Activated T-helper 1 cell treated with anti-CD3 and anti-CD28 coated beads, Interleukin-2, amount 50 U/mL, for 16 hours (primary cell): Measurements from ENCODE around the gene DRD3.
A peak's percentile ranks its signal among the peaks of the same experiment; 100 is the strongest.

Experiments
- DNase-seq, 2 donors: peaks; one replicate each; pipeline ENCODE4 v3.0.0-alpha.2; 2020; ENCODE audit warnings: low read depth in 1 of 2, low spot score in 1 of 2

DRD3 gene

GRCh38 chr3:114178770-114179368 is at the start of gene DRD3:
TSS of gene DRD3 (minus strand) at chr3:114179052. CDS start at chr3:114171992, 7,060 bp downstream.
- DNase-seq: no peak

DNA sequence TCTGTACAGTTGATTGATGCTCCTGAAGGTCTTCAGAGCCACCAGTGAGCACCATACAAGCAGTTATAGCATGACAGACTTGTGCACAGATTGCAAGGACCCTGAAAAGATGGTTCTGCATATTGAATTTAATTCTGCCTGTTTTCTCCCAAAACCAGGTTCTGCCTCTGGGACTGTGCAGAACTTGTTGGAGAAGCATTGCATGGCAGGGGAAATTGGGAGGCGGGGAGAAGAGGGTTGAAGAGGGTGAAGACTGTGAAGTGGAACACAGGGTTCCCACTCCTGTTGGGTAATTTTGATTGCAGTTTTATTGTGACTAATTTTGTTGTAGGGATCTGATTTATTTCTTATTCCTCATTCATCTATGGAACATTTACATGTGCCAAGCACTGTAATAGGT is 48.2 kb upstream of the DRD3 start:
- DNase-seq: no peak

DNA sequence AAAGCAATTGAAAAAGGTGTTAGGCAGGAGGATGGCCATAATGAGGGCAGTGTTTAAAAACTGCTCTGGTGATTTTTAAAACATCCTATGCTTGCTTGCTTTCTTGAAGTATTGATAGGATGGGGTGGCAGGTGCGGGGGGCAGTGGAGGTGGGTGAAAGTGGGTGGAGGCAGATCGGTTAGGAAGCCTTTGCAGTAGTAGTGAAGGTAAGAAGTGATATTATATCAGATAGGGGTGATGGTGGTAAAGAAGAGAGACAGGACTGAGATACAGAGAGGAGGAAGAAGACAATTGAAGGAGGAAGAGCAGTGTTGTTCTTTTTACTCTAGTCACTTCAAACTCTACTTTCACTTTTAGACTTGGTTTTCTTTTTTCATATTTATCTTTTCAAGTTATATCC is 47.5 kb upstream of the DRD3 start:
- no peak for DNase-seq

- DNase-seq: no peak
These were observed 44.3 kb upstream of the DRD3 start for GRCh38 chr3:114223143-114223542.

- no peak for DNase-seq
These were observed 43.0 kb upstream of the DRD3 start for GRCh38 chr3:114221881-114222264.

DNA sequence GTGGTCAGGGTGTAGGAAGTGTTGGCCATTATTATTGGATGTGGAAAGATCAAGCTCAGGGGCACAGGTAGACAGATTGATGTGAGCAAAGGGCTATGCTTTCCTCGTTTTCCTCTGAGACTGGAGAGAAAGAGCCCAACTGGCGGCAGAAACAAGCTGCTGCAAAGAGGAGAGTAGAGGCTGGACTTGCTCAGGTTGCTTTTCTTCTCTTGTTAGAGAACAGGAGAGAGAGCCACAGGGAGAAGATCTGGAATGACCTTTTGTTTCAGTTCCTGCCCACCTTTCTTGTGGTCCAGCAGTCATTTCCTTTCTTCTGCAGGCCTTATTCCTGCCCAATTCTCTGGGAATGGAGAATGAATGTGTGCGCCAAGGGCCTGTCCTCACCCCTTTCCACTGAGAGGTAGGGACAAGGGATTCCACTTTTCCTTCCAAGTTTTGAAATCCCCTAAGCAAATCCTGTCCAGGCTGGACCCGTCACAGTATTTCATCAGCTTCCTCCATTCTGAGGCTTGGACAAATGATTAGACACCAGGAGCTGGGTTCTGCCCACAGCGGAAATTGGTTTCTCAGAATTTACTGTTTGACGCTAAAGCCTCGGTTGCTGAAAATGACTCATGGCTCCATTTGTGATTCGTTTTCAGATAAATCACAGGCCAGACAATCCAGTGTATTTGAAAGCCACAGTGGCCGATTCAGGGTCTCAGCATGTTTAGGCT is 42.5 kb upstream of the DRD3 start:
- peak in 1 of 2 donors; percentile 40 for DNase-seq

GRCh38 chr3:114219741-114220140 is 40.9 kb upstream of the DRD3 start:
- DNase-seq: no peak

DNA sequence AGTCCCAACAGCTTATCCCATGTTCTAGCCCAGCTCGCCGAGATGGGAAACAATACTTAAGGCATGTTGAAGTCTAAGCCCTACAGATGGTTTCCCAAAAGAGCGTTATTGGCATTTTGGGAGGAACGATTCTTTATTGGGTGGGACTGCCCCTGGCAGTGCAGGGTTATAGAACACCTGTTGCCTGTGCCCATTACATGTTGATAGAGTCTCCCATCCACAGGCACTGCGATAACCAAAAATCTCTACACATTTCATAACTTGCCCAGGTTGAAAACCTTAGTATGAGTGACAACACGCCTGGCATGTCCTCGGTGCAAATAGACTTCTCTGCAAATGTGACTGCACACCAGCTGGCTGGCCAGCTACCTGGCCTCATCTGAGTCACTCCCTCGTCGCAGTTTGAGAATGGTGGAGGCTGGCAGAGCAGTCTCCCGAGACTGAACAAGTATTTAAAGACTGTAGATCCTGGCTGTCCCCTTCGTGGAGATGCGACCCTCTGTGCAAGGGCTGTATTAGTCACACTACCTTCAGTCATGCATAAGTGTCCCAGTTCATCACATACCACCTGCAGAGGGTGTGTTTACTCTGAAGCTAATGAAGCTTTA is 39.8 kb upstream of the DRD3 start:
- DNase-seq: no peak

GRCh38 chr3:114218006-114218405 is 39.2 kb upstream of the DRD3 start:
- no peak for DNase-seq

GRCh38 chr3:114217266-114217665 is 38.4 kb upstream of the DRD3 start:
- no peak for DNase-seq

GRCh38 chr3:114216186-114216970 is 37.5 kb upstream of the DRD3 start:
- no peak for DNase-seq

- no peak for DNase-seq
These were observed 35.9 kb upstream of the DRD3 start for GRCh38 chr3:114214542-114215341.

DNA sequence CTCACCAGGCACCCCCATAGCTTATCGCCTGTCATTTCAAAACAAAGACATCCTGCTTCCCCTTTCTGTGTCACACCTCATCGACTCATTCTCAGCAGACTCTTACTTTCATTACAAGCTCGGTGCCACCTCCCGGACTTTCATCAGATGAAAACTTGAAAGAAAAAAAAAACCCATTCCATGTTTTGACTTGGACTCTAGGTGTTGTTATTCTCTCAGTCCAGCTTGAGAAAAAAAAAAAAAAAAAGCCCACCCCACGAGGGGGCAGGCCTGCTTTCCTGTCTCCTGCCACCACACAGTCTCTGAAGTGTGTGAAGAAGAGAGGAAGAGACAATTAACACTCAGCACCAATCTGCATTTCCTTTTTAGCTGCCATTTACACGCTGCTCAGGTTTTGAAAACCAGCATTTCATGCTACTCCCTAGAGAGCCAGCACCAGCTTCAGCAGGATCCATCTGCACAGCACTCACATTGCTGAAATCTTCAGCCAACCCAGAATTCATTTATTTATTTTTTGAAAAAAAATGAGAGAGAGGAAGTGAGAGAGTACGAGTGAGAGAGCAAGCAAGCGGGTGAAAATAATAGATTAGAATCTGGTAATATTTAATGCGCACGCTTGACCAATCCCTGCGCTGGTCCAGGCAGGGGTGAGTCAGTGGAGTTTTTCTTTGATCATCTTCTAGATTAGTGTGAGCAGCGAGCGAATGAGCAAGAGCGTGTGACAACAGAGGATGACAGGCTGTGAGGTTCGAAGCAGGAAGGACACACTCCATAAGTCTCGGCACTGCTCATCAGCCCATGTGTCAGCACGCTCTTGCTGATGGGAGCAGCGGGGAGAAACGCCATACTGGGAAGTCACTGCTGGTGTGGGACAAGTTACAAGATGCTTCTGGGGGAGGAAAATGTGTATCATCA is 35.0 kb upstream of the DRD3 start:
- peak; percentile 34 to 65 for DNase-seq

DNA sequence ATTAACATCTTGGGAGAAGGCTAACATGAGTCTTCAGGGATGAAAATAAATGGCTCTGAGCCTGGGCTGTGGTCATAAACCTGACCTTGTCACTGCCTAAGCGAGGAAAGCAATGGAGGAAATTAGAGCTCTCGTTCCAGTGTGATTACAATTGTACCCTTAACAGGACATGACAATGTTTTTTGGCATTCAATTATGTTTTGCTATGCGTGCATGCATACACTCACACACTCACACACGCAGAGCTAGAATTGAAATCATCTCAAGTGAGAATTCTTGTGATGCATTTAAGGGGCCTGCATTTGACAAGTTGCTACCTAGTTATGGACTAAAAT is 34.4 kb upstream of the DRD3 start:
- DNase-seq: no peak

DNA sequence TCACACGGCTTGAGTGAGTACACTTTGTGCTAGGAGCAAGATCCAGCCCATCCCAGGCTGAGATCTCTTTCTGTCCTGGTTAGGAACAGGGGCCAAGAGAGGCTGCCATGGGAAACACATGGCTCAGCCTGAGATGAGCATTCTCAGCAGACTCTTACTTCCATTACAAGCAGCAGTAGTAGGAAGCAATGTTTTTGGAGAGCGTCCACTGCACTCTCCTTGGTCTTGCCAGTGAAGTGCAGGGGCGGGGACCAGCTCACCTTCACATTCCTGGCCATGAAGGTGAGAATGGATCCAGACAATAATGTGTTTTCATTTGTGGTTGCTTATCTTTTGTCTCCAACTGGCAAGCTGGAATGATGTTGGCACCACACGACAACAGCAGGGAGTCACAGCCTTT is 33.8 kb upstream of the DRD3 start:
- no peak for DNase-seq

DNA sequence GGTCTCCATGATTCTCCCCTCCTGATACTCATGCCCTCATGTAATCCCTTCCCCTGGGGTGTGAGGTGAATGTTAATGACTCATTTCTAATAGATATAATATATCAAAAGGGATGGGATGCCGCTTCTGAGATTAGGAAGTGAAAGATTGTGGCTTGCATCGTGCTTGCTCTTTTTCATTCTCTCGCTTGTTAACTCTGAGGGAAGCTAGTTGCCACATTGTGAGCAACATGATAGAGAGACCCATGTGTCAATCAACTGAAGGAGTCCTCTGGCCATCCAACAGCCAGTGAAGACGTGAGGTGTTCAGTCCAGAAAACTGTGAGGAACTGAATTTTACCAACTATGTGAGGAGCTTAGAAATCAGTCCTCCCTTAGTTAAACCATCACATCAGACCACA is 28.9 kb upstream of the DRD3 start:
- DNase-seq: no peak

GRCh38 chr3:114206342-114206741 is 27.5 kb upstream of the DRD3 start:
- no peak for DNase-seq

- DNase-seq: no peak
These were observed 26.7 kb upstream of the DRD3 start for GRCh38 chr3:114205541-114205940.

DNA sequence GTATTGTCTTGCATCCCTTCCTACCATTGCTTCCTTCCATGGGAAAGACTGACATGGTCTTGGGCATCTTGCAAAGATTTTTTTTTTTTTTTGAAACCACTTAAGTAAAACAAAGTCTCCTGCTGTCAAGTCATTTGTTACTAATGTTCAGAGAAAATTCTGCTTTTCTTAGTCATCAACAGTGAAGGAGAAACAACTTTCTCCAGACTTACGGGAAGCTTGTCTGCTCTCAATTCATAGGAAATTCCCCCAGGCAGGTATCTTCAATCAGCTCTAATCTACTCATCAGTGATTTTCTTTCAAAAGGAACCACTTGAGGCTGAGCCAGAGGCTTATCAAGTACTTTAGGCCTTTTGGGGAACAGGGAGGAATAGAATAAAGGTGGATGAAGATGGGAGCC is 15.9 kb upstream of the DRD3 start:
- no peak for DNase-seq

DNA sequence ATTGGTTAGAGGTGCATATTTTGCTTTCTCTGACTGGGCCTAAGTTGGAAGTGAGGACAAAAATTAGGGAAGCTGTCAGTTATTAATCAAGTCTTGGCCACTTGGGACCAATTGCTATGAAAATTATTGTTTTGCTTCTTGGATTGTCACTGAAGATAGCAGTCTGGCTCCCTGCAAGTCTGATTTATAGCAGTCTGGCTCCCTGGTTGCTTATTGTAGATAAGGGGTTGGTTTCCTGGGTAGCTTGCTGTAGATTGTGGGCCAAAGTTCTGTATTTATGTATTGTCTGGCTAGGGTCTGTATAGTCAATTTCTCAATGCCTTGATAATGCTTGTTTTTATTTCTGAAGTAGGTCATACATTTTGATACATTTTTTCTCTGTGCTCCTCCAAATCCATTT is 13.3 kb upstream of the DRD3 start:
- DNase-seq: no peak
